Stimulated activated CD4-positive, alpha-beta T cell treated with anti-CD3 and anti-CD28 coated beads, Interleukin-1b, Interleukin-23, amount 100 ng/mL, for 24 hours (primary cell): ENCODE measurements around the gene ANXA11.
"Not testable (repeated sequence)": the region's sequence is repeated elsewhere in the genome, so short reads cannot be mapped to it uniquely, and the experiment has no call there.

ENCODE experiments used
- DNase-seq, 4 experiments: peaks; one replicate each; pipeline ENCODE4 v3.0.0-alpha.2; 2020; ENCODE audit warnings: low read depth in 4 of 4, low spot score in 1 of 4

The ANXA11 gene

DNA sequence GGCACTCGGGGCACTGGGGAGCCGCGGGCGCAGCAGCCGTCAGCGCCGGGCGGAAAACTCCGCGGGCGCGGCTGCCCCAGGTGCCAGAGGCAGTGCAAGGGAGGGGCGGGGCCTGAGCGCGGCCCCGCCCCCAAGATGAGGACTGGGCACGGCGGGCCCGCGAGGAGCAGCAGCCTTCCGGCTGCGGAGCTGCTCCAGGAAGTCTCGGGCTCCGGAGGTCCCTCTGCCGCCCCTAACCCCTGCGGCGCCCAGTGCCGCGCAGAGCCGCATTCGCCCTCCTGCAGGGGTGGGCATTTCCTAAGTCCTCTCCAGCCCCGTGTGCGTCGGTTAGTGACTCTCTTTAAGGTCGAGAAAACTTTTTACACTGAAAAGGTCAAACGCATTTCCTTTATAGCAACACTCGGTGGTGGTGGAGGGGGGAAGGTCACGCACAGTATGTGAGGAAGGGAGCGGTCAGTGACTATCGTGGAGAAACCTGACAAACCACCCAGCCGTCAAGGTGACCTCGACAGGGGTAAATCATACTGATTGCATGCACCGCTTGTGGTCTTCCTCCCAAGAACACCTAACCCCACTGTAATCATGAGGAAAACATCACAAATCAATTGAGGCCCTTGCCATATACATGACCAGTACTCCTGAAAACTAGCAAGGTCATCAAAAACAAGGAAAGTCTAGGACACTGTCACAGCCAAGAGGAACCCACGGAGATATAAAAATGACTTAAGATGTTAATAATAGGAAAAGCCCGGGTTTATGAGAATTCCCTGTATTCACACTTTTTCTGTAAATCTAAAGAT is at the start of gene ANXA11:
ANXA11 (minus strand) TSS at position 61 of the 800 bp plus-strand sequence. CDS start 32,676 bp downstream, outside the sequence.
- DNase-seq, result peak; percentile 56 to 81 (median 74)

DNA sequence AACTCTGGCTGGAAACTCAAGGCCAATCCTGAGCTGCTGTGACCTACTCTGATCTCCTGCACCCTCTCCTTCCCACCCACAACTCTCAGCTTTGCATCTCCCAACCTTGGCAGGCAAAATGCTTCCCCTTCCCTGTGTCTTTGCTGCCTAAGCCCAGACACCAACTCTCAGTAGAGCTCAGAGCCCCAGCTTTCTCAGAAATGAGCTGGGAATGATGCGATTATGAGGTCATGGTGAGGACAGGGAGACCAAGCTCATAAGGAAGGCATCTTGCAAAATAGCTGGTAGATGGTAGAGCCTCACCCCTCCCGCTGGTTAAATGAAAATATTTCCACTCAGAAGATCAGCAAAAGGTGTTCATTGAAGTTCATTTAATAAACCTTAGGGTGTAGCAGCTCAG is 49.4 kb upstream of the ANXA11 start:
- not testable (repeated sequence) for DNase-seq

DNA sequence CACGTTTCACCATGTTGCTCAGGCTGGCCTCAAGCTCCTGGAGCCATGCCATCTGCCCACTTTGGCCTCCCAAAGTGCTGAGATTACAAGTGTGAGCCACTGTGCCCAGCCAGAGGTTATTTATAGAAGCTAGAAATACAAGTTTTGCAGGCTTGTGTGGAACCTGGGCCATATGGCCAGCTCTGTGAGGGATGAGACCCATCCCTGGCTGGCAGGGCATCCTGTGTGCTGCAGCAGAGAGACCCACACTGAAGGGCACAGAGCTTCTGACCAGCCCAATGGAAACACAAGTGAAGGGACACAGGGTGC is 48.6 kb upstream of the ANXA11 start:
- DNase-seq, result not testable (repeated sequence)

DNA sequence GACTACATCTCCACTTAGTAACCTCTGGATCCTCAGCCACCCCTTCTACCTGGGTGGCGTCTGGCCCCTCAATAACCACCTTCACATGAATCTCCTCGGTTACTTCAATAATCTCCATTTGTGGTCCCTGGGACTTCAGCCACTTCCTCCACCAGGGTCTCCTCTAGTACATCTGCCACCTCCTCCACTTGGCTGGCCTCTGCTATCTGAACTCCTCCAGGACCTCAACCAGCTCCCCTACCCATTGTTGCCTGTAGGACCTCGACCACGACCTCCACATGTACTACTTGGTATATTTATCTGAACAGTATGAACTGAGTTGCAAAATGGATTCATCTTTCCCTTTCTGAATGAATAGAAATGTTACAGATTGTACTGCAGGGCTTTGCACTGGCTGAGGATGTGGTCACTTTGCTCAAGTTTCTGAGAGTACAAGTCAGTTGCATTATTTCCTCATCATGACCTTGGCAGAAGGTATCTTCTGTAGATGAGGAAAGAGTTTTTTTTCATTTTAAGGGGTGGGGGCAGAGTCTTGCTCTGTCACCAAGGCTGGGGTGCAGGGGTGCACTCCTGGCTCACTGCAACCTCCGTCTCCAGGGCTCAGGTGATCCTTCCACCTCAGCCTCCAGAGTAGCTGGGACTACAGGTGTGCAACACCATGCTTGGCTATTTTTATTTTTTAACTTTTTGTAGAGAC is 48.1 kb upstream of the ANXA11 start:
- DNase-seq, result no peak

DNA sequence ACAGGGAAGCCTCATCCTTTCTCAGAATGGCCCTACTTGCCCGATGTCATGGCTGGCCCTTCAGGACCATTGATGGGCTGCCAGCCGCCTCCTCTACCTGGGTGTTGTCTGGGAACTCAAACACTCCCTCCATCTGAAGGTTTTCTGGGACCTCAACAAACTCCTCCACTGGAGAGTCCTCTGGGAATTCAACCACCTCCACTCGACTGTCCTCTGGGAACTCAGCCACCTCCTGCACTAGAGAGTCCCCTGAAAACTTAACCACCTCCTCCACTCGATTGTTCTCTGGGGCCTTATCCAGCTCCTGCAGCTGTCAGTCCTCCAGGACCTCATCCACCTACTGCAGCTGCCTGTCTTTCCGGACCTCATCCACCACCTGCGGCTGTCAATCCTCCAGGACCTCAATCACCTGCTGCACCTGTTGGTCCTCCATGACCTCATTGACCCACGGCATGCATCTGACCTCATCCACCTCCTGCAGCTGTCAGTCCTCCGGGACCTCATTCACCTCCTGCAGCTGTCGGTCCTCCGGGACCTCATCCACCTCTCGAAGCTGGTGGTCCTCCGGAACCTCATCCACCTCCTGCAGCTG is 47.1 kb upstream of the ANXA11 start:
- DNase-seq, result no peak

GRCh38 chr10:80251703-80252280 is 46.5 kb upstream of the ANXA11 start:
- DNase-seq, result not testable (repeated sequence)

GRCh38 chr10:80250399-80250798 is 45.1 kb upstream of the ANXA11 start:
- DNase-seq, result not testable (repeated sequence)

DNA sequence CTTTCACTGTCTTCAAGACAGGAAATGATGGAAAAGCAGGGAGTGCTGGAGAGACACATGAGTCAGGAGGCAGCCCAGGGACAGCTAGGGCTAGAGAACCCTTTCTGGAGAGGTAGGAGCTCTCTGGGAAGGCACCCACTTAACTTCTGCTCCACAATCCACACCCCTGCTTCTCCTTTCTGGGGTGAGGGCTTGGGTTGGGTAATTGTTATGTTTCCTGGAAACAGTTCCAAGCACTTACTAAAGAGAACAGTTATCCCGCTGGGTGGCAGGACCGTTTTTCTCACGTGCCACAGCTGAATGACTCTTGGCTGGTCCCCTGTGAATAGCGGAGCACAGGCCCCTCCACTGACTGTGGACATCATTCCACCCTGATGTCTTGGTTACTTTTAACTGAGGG is 44.6 kb upstream of the ANXA11 start:
- DNase-seq, result not testable (repeated sequence)

DNA sequence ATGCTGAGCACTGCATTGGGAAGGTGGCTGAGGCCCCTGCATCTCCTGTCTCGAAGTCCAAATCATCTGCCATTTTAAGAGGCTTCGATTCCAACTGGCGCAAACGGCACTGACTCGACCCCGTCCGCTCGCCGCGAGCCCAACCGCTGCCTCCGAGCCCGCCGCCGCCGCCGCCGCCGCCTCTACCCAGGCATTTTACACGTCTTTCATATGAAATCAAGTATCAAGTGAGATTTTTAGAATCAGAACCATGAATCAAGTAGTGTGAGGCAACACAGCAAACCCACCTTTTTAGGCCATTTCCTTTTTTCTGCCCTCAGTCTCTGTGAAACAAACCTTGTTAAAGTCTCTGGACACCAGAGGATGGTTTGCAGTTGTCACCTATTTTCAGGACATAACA is 42.3 kb upstream of the ANXA11 start:
- DNase-seq, result not testable (repeated sequence)

GRCh38 chr10:80244371-80244770 is 39.0 kb upstream of the ANXA11 start:
- not testable (repeated sequence) for DNase-seq

DNA sequence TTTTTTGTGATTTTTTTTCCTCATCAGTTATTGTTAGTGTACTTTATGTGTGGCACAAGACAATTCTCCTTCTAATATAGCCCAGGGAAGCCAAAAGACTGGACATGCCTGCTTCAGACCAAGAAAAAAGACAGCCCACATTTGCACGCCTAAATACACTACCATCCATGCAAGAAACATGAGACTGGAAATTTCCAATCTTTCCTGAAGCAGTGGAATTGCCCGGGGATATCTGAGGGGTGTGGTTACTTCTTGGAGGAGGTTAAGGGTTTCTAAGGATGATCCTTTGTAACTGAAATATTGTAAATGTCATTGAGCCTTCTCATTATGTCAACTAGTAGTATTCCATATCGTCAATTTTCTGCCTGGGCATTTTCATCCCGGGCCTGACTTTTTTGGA is 37.0 kb upstream of the ANXA11 start:
- not testable (repeated sequence) for DNase-seq

GRCh38 chr10:80236457-80236856 is 31.1 kb upstream of the ANXA11 start:
- DNase-seq, result not testable (repeated sequence)

DNA sequence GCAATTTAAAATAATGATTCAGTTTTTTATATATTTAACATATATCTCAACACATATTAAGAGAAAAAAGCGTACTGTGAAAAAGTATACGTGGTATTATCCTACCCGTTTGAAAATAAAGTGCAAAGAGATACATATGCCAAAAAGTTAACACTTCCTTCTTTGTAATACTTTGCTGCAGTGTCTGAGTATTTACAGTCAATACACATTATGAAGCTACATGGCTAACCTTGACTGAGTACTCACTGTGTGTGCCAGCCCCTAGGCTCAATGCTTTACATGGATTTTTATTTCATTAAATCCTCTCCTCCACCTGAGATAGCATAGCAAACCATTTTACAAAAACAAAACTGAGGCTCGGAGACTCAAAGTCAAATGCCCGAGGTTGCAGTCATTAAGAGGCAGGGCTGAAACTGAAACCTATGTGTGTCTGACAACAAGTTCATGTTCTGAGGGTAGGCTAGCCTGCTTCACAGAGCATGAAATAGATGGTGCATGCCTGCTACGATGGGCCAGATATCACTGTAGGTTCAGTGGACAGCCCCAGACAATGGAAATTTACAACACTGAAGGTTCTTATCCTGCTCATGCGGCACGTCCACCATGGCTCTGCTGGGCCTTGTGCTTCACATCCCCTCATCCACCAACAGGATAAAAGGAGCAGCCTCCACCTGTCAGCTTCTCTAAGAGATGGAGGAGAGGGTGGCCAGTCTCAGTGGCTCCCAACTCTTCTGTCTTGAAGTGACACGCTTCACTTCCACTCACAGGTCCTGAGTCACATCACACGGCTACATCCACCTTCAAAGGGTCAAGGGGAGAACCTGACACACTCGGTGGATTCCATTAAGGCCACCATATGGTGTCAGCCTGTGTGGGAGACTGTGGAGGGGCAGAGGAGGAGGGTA is 29.2 kb upstream of the ANXA11 start:
- DNase-seq, result not testable (repeated sequence)

GRCh38 chr10:80233871-80234270 is 28.5 kb upstream of the ANXA11 start:
- not testable (repeated sequence) for DNase-seq

- DNase-seq, result not testable (repeated sequence)
These were observed 21.4 kb upstream of the ANXA11 start for GRCh38 chr10:80226723-80227122.

DNA sequence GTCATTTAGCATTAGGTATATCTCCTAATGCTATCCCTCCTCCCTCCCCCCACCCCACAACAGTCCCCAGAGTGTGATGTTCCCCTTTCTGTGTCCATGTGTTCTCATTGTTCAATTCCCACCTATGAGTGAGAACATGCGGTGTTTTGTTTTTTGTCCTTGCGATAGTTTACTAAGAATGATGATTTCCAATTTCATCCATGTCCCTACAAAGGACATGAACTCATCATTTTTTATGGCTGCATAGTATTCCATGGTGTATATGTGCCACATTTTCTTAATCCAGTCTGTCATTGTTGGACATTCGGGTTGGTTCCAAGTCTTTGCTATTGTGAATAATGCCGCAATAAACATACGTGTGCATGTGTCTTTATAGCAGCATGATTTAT is 17.7 kb upstream of the ANXA11 start:
- DNase-seq, result not testable (repeated sequence)

- DNase-seq, result not testable (repeated sequence)
These were observed 13.5 kb upstream of the ANXA11 start for GRCh38 chr10:80218878-80219277.

GRCh38 chr10:80214368-80214982 is 9.1 kb upstream of the ANXA11 start:
- DNase-seq, result not testable (repeated sequence)

DNA sequence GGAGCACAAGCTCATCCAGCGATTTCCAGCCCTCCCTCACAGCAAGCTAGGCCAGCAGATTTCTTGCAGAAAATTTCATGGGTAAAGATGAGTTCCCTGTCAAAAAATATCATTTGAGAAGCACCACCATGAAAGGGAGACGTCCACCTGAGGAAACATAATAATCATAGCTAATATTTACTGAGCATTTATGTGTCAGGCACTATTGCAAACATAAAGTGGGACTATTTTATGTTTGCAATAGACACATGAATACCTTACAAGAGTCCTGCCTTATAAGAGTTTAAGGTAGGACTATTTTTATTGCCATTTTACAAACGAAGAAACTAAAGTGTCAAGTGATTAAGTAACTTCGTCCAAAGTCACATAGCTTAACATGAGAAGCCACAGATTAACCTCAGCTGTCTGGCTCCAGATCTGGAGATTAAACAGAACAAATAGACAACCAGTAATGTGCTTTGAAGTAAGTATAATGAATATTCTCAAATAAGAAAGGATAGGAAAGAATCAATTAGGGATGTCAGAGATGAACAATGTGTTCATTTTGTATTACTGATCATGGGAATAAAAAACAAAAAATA is 7.3 kb upstream of the ANXA11 start:
- DNase-seq, result not testable (repeated sequence)

DNA sequence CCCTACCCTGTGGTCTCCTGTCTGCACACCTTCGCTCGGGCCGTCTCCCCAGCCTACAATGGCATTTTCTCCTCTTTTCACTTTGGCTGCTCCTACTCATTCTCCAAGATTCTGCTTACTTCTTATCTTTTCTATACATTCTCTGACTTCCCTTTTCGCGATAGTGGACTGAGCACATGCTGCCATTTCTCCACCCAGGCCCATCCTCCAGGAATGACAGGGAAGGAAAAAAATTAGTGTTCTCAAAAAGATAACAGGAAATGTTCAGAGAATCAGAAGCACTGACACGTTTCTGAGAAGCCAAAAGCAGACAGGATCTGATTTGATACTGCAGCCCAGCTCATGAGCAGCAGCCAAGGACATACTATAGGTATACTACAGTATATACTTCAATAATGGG is 6.4 kb upstream of the ANXA11 start:
- DNase-seq, result no peak
